Immature natural killer cell (primary cell): ENCODE measurements around the gene LHFPL3. TPM values are rescaled to one million over a fixed set of nuclear protein-coding genes. Genes with fewer than 3 reads are reported as not detected.
"Not testable (repeated sequence)": the region's sequence is repeated elsewhere in the genome, so short reads cannot be mapped to it uniquely, and the experiment has no call there.

Source experiments
- DNase-seq, 3 donors: peaks; one replicate each; pipeline ENCODE4 v3.0.0; 2022; ENCODE audit warnings: mixed read lengths in 1 of 3
- H3K27ac Mint-ChIP-seq, 6 donors: one replicate each; pipeline ENCODE4 v1.8.0; 2020; ENCODE audit warnings: mixed read lengths in 6 of 6, mild to moderate bottlenecking in 5 of 6, inconsistent platforms in 4 of 6, moderate library complexity in 3 of 6
- H3K27me3 Mint-ChIP-seq, 3 donors: one replicate each; pipeline ENCODE4 v1.8.0; 2020 to 2021; ENCODE audit warnings: low read depth in 3 of 3, mild to moderate bottlenecking in 3 of 3, mixed read lengths in 3 of 3, moderate library complexity in 3 of 3, inconsistent platforms in 1 of 3
- H3K36me3 Mint-ChIP-seq, 3 donors: one replicate each; pipeline ENCODE4 v1.8.0; 2020; ENCODE audit warnings: mixed read lengths in 3 of 3, inconsistent platforms in 2 of 3, mild to moderate bottlenecking in 2 of 3
- H3K4me1 Mint-ChIP-seq, 2 donors: one replicate each; pipeline ENCODE4 v1.8.0; 2020; ENCODE audit warnings: inconsistent platforms in 2 of 2, mild to moderate bottlenecking in 2 of 2, mixed read lengths in 2 of 2, moderate library complexity in 1 of 2
- H3K4me3 Mint-ChIP-seq, 5 donors: one replicate each; pipeline ENCODE4 v1.8.0; 2020; ENCODE audit warnings: mild to moderate bottlenecking in 5 of 5, mixed read lengths in 5 of 5, inconsistent platforms in 3 of 5, moderate library complexity in 3 of 5
- H3K9me3 Mint-ChIP-seq, 6 donors: one replicate each; pipeline ENCODE4 v1.8.0; 2020; ENCODE audit warnings: mild to moderate bottlenecking in 6 of 6, mixed read lengths in 6 of 6, inconsistent platforms in 4 of 6, moderate library complexity in 3 of 6
- polyA plus RNA-seq, 3 donors: library from polyadenylated mRNA; unstranded; fragments of 300-500 nt; fragmentation: Illumina TruSeq; gene quantifications; one replicate each; pipeline ENCODE4 v1.2.3, GENCODE V29; 2021

Gene LHFPL3
- polyA plus RNA-seq, 3 donors from 2014 or later = not detected

GRCh38 chr7:104534149-104534548 is 205.7 kb downstream of the LHFPL3 start:
- peaks cover 0 to 2% (median 0%) of the 10 kb centered on the region in 6 donors for H3K9me3 Mint-ChIP-seq
- H3K27me3 Mint-ChIP-seq = peaks cover 0 to 4% (median 0%) of the 10 kb centered on the region in 3 donors
- H3K27ac Mint-ChIP-seq = no peak overlapping the region
- DNase-seq = no peak
- no peak overlapping the region for H3K4me3 Mint-ChIP-seq
- H3K4me1 Mint-ChIP-seq = no peaks in the 10 kb centered on the region
- H3K36me3 Mint-ChIP-seq = no peaks in the 10 kb centered on the region

GRCh38 chr7:104535841-104536240 is 207.4 kb downstream of the LHFPL3 start:
- no peaks in the 10 kb centered on the region for H3K36me3 Mint-ChIP-seq
- H3K4me1 Mint-ChIP-seq = no peaks in the 10 kb centered on the region
- DNase-seq = no peak
- H3K9me3 Mint-ChIP-seq = no peaks in the 10 kb centered on the region
- H3K4me3 Mint-ChIP-seq = no peak overlapping the region
- no peak overlapping the region for H3K27ac Mint-ChIP-seq
- peaks cover 0 to 2% (median 0%) of the 10 kb centered on the region in 3 donors for H3K27me3 Mint-ChIP-seq

GRCh38 chr7:104536956-104537355 is 208.6 kb downstream of the LHFPL3 start:
- peaks cover 0 to 2% (median 0%) of the 10 kb centered on the region in 3 donors for H3K27me3 Mint-ChIP-seq

GRCh38 chr7:104538152-104538551 is 209.7 kb downstream of the LHFPL3 start:
- H3K4me1 Mint-ChIP-seq = no peaks in the 10 kb centered on the region
- peaks cover 0 to 4% (median 0%) of the 10 kb centered on the region in 3 donors for H3K27me3 Mint-ChIP-seq
- peaks cover 0 to 5% (median 2%) of the 10 kb centered on the region in 6 donors for H3K9me3 Mint-ChIP-seq
- H3K27ac Mint-ChIP-seq = no peak overlapping the region
- no peak overlapping the region for H3K4me3 Mint-ChIP-seq
- no peak for DNase-seq
- no peaks in the 10 kb centered on the region for H3K36me3 Mint-ChIP-seq

More at GRCh38 chr7:104536956-104537355, 208.6 kb downstream of the LHFPL3 start:
- H3K9me3 Mint-ChIP-seq = peaks cover 0 to 5% (median under 1%) of the 10 kb centered on the region in 6 donors
- DNase-seq = no peak
- no peak overlapping the region for H3K4me3 Mint-ChIP-seq
- no peaks in the 10 kb centered on the region for H3K4me1 Mint-ChIP-seq
- no peaks in the 10 kb centered on the region for H3K36me3 Mint-ChIP-seq
- no peak overlapping the region for H3K27ac Mint-ChIP-seq

- Mint-ChIP-seq H3K27ac (no peak overlapping the region), H3K4me1 (no peaks in the 10 kb centered on the region)
Observed at GRCh38 chr7:104541897-104542296, 213.5 kb downstream of the LHFPL3 start.

GRCh38 chr7:104548861-104549260 is 220.5 kb downstream of the LHFPL3 start:
- no peaks in the 10 kb centered on the region for H3K4me1 Mint-ChIP-seq
- H3K27me3 Mint-ChIP-seq = peaks cover 0 to 2% (median 2%) of the 10 kb centered on the region in 3 donors
- H3K4me3 Mint-ChIP-seq = no peak overlapping the region
- H3K9me3 Mint-ChIP-seq = peaks cover 0 to 5% (median 1%) of the 10 kb centered on the region in 6 donors
- DNase-seq = no peak
- no peaks in the 10 kb centered on the region for H3K36me3 Mint-ChIP-seq
- no peak overlapping the region for H3K27ac Mint-ChIP-seq

More at GRCh38 chr7:104541897-104542296, 213.5 kb downstream of the LHFPL3 start:
- peaks cover 0 to 5% (median 3%) of the 10 kb centered on the region in 6 donors for H3K9me3 Mint-ChIP-seq
- peaks cover 0 to 2% (median 0%) of the 10 kb centered on the region in 3 donors for H3K27me3 Mint-ChIP-seq
- H3K4me3 Mint-ChIP-seq = no peak overlapping the region
- no peaks in the 10 kb centered on the region for H3K36me3 Mint-ChIP-seq
- no peak for DNase-seq

- peaks cover 0 to 6% (median 3%) of the 10 kb centered on the region in 6 donors for H3K9me3 Mint-ChIP-seq
Observed at GRCh38 chr7:104550362-104550761, 222.0 kb downstream of the LHFPL3 start.

GRCh38 chr7:104551226-104551625 is 222.8 kb downstream of the LHFPL3 start:
- Mint-ChIP-seq H3K4me1 (no peaks in the 10 kb centered on the region), H3K27ac (no peak overlapping the region), H3K36me3 (no peaks in the 10 kb centered on the region), H3K27me3 (peaks cover 0 to 4% (median 2%) of the 10 kb centered on the region in 3 donors), H3K9me3 (peaks cover 0 to 6% (median 5%) of the 10 kb centered on the region in 6 donors), H3K4me3 (no peak overlapping the region)
- no peak for DNase-seq

More at GRCh38 chr7:104550362-104550761, 222.0 kb downstream of the LHFPL3 start:
- H3K27me3 Mint-ChIP-seq = peaks cover 0 to 4% (median 2%) of the 10 kb centered on the region in 3 donors
- H3K36me3 Mint-ChIP-seq = no peaks in the 10 kb centered on the region
- H3K27ac Mint-ChIP-seq = no peak overlapping the region
- DNase-seq = no peak
- H3K4me1 Mint-ChIP-seq = no peaks in the 10 kb centered on the region
- no peak overlapping the region for H3K4me3 Mint-ChIP-seq

GRCh38 chr7:104552102-104552501 is 223.7 kb downstream of the LHFPL3 start:
- H3K27me3 Mint-ChIP-seq = peaks cover 0 to 4% (median 2%) of the 10 kb centered on the region in 3 donors
- no peak overlapping the region for H3K27ac Mint-ChIP-seq
- no peaks in the 10 kb centered on the region for H3K4me1 Mint-ChIP-seq
- peaks cover 2 to 10% (median 5%) of the 10 kb centered on the region in 6 donors for H3K9me3 Mint-ChIP-seq
- H3K36me3 Mint-ChIP-seq = no peaks in the 10 kb centered on the region
- H3K4me3 Mint-ChIP-seq = no peak overlapping the region
- no peak for DNase-seq

- DNase-seq = no peak
- no peaks in the 10 kb centered on the region for H3K4me1 Mint-ChIP-seq
- no peak overlapping the region for H3K4me3 Mint-ChIP-seq
- H3K27ac Mint-ChIP-seq = no peak overlapping the region
- no peaks in the 10 kb centered on the region for H3K36me3 Mint-ChIP-seq
- peaks cover 2 to 13% (median 6%) of the 10 kb centered on the region in 6 donors for H3K9me3 Mint-ChIP-seq
- peaks cover 0 to 4% (median 0%) of the 10 kb centered on the region in 3 donors for H3K27me3 Mint-ChIP-seq
Observed at GRCh38 chr7:104553074-104553473, 224.7 kb downstream of the LHFPL3 start.

GRCh38 chr7:104563350-104563901 is 235.0 kb downstream of the LHFPL3 start:
- H3K27ac Mint-ChIP-seq, H3K36me3 Mint-ChIP-seq: not testable (repeated sequence)
- peaks cover 0 to 10% (median 2%) of the 10 kb centered on the region in 6 donors for H3K9me3 Mint-ChIP-seq

GRCh38 chr7:104569751-104570150 is 241.3 kb downstream of the LHFPL3 start:
- no peak overlapping the region for H3K4me3 Mint-ChIP-seq
- no peaks in the 10 kb centered on the region for H3K36me3 Mint-ChIP-seq
- no peak for DNase-seq
- peaks cover 0 to 3% (median 1%) of the 10 kb centered on the region in 3 donors for H3K27me3 Mint-ChIP-seq
- H3K4me1 Mint-ChIP-seq = no peaks in the 10 kb centered on the region
- H3K27ac Mint-ChIP-seq = no peak overlapping the region
- H3K9me3 Mint-ChIP-seq = peaks cover 0 to 3% (median under 1%) of the 10 kb centered on the region in 6 donors

More at GRCh38 chr7:104563350-104563901, 235.0 kb downstream of the LHFPL3 start:
- H3K4me3 Mint-ChIP-seq, H3K27me3 Mint-ChIP-seq, H3K4me1 Mint-ChIP-seq, DNase-seq: not testable (repeated sequence)

- H3K27ac Mint-ChIP-seq = no peak overlapping the region
- H3K9me3 Mint-ChIP-seq = peaks cover 0 to 2% (median 0%) of the 10 kb centered on the region in 6 donors
- H3K4me1 Mint-ChIP-seq = no peaks in the 10 kb centered on the region
- no peak for DNase-seq
- H3K36me3 Mint-ChIP-seq = no peaks in the 10 kb centered on the region
- H3K27me3 Mint-ChIP-seq = peaks cover 0 to 3% (median 2%) of the 10 kb centered on the region in 3 donors
- no peak overlapping the region for H3K4me3 Mint-ChIP-seq
Observed at GRCh38 chr7:104572554-104572953, 244.2 kb downstream of the LHFPL3 start.

- Mint-ChIP-seq H3K27me3 (peaks cover 0 to 3% (median 3%) of the 10 kb centered on the region in 3 donors), H3K4me3 (no peak overlapping the region), H3K27ac (no peak overlapping the region), H3K36me3 (no peaks in the 10 kb centered on the region), H3K4me1 (no peaks in the 10 kb centered on the region), H3K9me3 (peaks cover 0 to 9% (median 3%) of the 10 kb centered on the region in 6 donors)
- no peak for DNase-seq
Observed at GRCh38 chr7:104584620-104585019, 256.2 kb downstream of the LHFPL3 start.

GRCh38 chr7:104595591-104595990 is 267.2 kb downstream of the LHFPL3 start:
- not testable (repeated sequence) for H3K36me3 Mint-ChIP-seq, H3K4me3 Mint-ChIP-seq, H3K4me1 Mint-ChIP-seq, H3K27ac Mint-ChIP-seq, H3K9me3 Mint-ChIP-seq, DNase-seq, H3K27me3 Mint-ChIP-seq
